ENCODE results near the gene GSG1. TPM values are rescaled to one million over a fixed set of nuclear protein-coding genes. Genes with fewer than 3 reads are reported as not detected.

Gene GSG1
- total RNA-seq, 2 donors from 2014 or later: 0.66 to 2.1 TPM

DNA sequence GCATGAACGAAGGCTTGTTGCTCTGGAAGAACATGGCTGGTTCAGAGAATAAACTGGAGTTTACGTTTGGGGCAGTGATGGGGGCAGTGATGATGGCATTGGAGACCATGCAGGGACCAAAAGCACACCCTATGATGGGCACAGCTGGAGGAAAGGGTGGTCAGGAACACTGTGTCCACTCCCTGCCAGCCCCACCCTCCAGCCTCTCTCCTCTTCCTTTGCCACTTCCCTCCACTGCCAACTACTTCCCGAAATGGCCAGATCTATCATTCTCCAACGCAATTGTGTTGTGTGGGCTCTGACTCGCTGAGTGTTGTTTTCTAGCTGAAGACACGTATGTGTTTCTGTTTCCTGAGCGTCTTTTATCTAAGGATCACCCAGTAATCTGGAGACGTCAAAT lies 39.3 kb upstream of the GSG1 start:
- 67 to 80% methylated on average over 8 of the region's 8 CpGs for WGBS, 2 donors
- Histone ChIP-seq H3K27ac (no peak overlapping the region), H3K4me1 (no peaks in the 10 kb centered on the region), H3K4me3 (no peak overlapping the region), H3K36me3 (replicated peaks in 1 of 2; ENCODE audit: insufficient read depth in 1 of 2, low read depth in 2 of 2) (no peaks in the 10 kb centered on the region), H3K9me3 (no peaks in the 10 kb centered on the region), H3K27me3 (no peaks in the 10 kb centered on the region)
- intact Hi-C loops (cut with DNase I): no loop called here
- DNase-seq: no peak
- no peak for ATAC-seq
- TF ChIP-seq POLR2A (IDR thresholded peaks at IDR 0.05): no peak
- TF ChIP-seq, protein P1, sequence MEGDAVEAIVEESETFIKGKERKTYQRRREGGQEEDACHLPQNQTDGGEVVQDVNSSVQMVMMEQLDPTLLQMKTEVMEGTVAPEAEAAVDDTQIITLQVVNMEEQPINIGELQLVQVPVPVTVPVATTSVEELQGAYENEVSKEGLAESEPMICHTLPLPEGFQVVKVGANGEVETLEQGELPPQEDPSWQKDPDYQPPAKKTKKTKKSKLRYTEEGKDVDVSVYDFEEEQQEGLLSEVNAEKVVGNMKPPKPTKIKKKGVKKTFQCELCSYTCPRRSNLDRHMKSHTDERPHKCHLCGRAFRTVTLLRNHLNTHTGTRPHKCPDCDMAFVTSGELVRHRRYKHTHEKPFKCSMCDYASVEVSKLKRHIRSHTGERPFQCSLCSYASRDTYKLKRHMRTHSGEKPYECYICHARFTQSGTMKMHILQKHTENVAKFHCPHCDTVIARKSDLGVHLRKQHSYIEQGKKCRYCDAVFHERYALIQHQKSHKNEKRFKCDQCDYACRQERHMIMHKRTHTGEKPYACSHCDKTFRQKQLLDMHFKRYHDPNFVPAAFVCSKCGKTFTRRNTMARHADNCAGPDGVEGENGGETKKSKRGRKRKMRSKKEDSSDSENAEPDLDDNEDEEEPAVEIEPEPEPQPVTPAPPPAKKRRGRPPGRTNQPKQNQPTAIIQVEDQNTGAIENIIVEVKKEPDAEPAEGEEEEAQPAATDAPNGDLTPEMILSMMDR (IDR thresholded peaks at IDR 0.05): no peak

DNA sequence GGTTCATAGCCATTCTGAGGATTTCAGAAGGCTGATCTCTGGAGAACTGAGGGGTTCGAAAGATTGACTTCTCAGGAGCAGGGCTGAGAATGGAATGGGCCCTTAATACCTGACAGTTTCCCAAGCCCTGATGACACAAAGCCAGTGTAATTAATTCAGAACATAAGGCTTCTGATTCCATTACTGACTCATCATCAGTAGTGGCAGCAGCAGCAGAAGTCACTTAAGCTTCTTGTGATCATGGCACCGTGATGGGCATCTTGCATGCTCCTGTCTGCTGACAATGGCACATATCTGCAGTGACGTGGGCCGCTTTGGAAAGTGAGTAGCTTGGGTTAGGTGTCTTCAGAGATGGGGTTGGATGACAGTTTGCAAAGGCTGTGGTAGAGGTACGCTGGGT lies 38.2 kb upstream of the GSG1 start:
- ATAC-seq (no peak), DNase-seq (no peak)
- 84 to 87% methylated on average over 5 of the region's 5 CpGs for WGBS, 2 donors
- intact Hi-C loops (cut with DNase I): no loop called here
- H3K27ac ChIP-seq: no peak overlapping the region
- TF ChIP-seq, protein P1 (IDR thresholded peaks at IDR 0.05): no peak
- TF ChIP-seq POLR2A (IDR thresholded peaks at IDR 0.05): no peak
- no peaks in the 10 kb centered on the region for H3K4me1 ChIP-seq
- no peaks in the 10 kb centered on the region for H3K9me3 ChIP-seq
- no peak overlapping the region for H3K4me3 ChIP-seq
- no peaks in the 10 kb centered on the region for H3K27me3 ChIP-seq
- no peaks in the 10 kb centered on the region for H3K36me3 ChIP-seq (replicated peaks in 1 of 2; ENCODE audit: insufficient read depth in 1 of 2, low read depth in 2 of 2)

DNA sequence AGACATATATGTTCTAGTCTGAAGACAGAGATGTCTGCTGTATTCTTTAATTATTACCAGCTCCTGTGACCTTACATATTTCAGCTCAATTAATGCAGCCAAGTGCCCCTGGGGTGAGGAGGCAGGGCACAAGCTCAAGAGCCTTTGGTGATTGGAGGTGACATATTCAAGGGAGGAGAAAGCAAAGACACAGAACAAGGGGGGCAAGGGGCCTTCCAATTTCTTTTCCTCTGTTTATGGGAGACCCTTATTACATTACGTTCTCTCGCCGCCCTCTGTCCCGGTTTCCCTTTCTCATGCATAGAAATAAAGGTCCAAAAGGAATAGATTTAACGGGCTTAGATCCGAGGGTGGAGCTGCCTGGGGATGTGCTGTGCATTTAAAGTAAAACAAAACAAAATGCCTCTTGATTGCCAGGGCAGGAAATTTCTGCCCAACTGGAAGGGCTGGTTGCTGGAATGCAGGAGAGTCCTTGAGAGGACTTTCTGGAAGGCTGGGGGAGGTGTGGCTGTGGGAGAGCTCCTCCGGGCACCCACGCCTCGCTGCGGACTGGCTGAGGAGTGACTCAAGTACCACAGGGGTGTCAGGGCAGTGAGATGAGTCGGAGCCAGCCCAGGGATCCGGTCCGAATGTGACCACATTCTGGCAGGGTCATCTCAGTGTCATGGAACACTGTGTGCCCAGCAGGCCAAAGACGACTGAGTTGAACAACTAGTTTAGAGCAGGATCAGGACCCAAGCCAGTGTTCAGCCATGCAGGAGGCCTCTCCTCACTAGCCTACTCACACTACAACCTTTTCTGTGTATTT lies 32.1 kb upstream of the GSG1 start:
- H3K4me1 ChIP-seq: peaks cover 7% of the 10 kb centered on the region

DNA sequence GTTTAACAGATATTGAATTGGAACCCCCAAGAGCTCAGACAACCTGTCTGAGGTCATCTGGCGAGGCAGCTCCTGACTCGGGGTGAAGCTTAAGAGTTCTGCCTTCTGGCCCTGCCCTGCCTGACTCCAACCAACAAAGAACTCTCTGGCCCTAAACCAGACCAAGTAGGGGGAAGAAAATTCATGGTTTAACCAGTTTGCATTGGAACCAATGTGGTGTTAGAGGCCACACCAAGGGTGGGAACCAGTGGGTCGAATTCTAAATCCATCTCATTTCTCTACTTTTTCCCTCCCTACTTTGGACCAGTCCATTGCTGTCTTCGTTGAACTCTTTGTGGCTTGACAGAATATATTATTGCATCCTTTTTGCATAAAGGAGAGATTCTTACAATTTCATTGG lies 30.4 kb upstream of the GSG1 start:
- intact Hi-C loops (cut with DNase I): no loop called here
- 75 to 79% methylated on average over 4 of the region's 4 CpGs for WGBS, 2 donors
- H3K27ac ChIP-seq: no peak overlapping the region

More for the DNA sequence above, 32.1 kb upstream of the GSG1 start:
- TF ChIP-seq, protein P1 (IDR thresholded peaks at IDR 0.05): peak in 3 of 7 experiments; percentile 40 to 45 (median 43)
- peak in 1 of 3 donors; percentile 10 for TF ChIP-seq POLR2A (IDR thresholded peaks at IDR 0.05)
- no peaks in the 10 kb centered on the region for H3K9me3 ChIP-seq
- H3K27me3 ChIP-seq: no peaks in the 10 kb centered on the region
- H3K4me3 ChIP-seq: no peak overlapping the region
- H3K27ac ChIP-seq: peak overlapping the region; percentile 35 to 64 (median 48)
- intact Hi-C loops (cut with DNase I): no loop called here
- no peaks in the 10 kb centered on the region for H3K36me3 ChIP-seq (replicated peaks in 1 of 2; ENCODE audit: insufficient read depth in 1 of 2, low read depth in 2 of 2)
- 22 to 32% methylated on average over 12 to 14 of the region's 14 CpGs for WGBS, 2 donors
- ATAC-seq (peak; percentile 89), DNase-seq (peak; percentile 48 to 73 (median 65))

More for the DNA sequence above, 30.4 kb upstream of the GSG1 start:
- DNase-seq (no peak), ATAC-seq (no peak)
- Histone ChIP-seq H3K4me3 (no peak overlapping the region), H3K9me3 (no peaks in the 10 kb centered on the region), H3K4me1 (peaks cover 7% of the 10 kb centered on the region), H3K27me3 (no peaks in the 10 kb centered on the region), H3K36me3 (replicated peaks in 1 of 2; ENCODE audit: insufficient read depth in 1 of 2, low read depth in 2 of 2) (no peaks in the 10 kb centered on the region)
- TF ChIP-seq POLR2A (IDR thresholded peaks at IDR 0.05): no peak
- TF ChIP-seq, protein P1 (IDR thresholded peaks at IDR 0.05): no peak
